ENCODE measurements around the gene GLI3.

Gene GLI3

GRCh38 chr7:42161110-42161509, 75.9 kb downstream of the GLI3 start:
- TF ChIP-seq, protein P1, sequence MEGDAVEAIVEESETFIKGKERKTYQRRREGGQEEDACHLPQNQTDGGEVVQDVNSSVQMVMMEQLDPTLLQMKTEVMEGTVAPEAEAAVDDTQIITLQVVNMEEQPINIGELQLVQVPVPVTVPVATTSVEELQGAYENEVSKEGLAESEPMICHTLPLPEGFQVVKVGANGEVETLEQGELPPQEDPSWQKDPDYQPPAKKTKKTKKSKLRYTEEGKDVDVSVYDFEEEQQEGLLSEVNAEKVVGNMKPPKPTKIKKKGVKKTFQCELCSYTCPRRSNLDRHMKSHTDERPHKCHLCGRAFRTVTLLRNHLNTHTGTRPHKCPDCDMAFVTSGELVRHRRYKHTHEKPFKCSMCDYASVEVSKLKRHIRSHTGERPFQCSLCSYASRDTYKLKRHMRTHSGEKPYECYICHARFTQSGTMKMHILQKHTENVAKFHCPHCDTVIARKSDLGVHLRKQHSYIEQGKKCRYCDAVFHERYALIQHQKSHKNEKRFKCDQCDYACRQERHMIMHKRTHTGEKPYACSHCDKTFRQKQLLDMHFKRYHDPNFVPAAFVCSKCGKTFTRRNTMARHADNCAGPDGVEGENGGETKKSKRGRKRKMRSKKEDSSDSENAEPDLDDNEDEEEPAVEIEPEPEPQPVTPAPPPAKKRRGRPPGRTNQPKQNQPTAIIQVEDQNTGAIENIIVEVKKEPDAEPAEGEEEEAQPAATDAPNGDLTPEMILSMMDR (IDR thresholded peaks at IDR 0.05): no peak
- no peak for DNase-seq (ENCODE audit: low spot score)
- Histone ChIP-seq H3K27ac (no peak overlapping the region), H3K4me3 (no peak overlapping the region)

DNA sequence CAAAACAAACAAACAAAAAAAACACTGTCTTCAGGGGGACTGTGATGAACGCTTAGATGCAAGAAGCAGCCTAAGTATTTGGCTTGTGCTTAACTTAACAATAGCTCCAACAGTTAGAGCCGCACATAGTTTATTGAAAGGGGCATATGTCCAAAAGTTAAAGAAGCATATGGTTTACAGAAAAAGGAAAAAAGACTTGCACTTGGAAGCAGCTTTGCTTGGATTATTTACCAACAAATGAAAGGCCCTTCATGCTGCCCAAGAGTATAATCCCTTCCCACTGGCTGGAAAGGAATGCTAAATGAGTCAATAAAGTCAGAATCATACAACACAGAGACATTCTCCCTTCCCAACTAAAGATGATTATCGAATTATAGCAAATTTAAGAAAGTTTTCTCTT, 77.9 kb downstream of the GLI3 start:
- DNase-seq (ENCODE audit: low spot score): no peak
- H3K4me3 ChIP-seq: no peak overlapping the region
- TF ChIP-seq, protein P1 (IDR thresholded peaks at IDR 0.05): no peak
- H3K27ac ChIP-seq: no peak overlapping the region

GRCh38 chr7:42156967-42157721, 79.9 kb downstream of the GLI3 start:
- Histone ChIP-seq H3K27ac (no peak overlapping the region), H3K4me3 (no peak overlapping the region)
- no peak for DNase-seq (ENCODE audit: low spot score)
- TF ChIP-seq, protein P1 (IDR thresholded peaks at IDR 0.05): no peak

DNA sequence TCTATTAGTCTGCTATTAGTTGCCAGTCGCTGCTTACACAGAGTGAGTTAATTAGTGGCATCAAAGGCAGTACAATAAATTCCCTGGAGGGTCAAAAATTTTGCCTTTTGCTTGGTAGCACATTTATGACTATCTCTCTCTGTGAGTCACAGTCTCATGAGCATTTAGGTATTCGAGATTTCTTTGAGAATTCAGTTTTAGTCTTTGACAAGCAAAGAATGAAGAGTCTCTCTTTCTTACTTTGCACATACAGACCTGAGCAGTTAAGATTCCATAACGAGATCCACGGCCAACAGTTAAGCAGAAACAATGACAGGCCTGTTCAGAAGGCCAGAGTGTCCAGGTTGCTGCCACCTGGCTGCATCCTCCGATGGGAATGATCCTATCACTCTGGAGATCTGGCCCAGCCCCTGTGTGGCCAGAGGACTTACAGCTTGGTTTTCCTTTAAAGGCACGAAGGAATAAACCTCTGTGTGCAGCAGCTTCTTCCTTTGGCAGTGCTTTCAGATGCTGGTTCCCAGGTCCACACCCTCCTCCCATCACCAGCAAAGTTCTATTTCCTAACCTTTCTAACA, 80.6 kb downstream of the GLI3 start:
- TF ChIP-seq, protein P1 (IDR thresholded peaks at IDR 0.05): no peak
- no peak overlapping the region for H3K27ac ChIP-seq
- DNase-seq (ENCODE audit: low spot score): no peak

GRCh38 chr7:42155584-42156290, 81.3 kb downstream of the GLI3 start:
- no peak for DNase-seq (ENCODE audit: low spot score)
- no peak overlapping the region for H3K4me3 ChIP-seq
- TF ChIP-seq, protein P1 (IDR thresholded peaks at IDR 0.05): no peak
- no peak overlapping the region for H3K27ac ChIP-seq

More for the DNA sequence above, 80.6 kb downstream of the GLI3 start:
- H3K4me3 ChIP-seq: no peak overlapping the region

- H3K4me3 ChIP-seq: no peak overlapping the region
- no peak for DNase-seq (ENCODE audit: low spot score)
- no peak overlapping the region for H3K27ac ChIP-seq
- TF ChIP-seq, protein P1 (IDR thresholded peaks at IDR 0.05): no peak
These were observed 82.8 kb downstream of the GLI3 start for GRCh38 chr7:42154173-42154572.

Data from coronary artery (tissue), 2 donors.